Cardiac fibroblast (primary cell): Measurements from ENCODE around the gene CLASRP.

Source experiments
- DNase-seq, 2 donors: peaks; one replicate each; pipeline versions ENCODE4 v3.0.0 to v3.0.0-alpha.2; 2010; ENCODE audit warnings: low read depth in 2 of 2
- H3K4me3 ChIP-seq, 2 donors: replicated peaks in 1 of 2; 1 replicate in 1 of 2; 2 replicates in 1 of 2; pipeline ENCODE4 v1.5.1; 2011; ENCODE audit warnings: low read depth in 2 of 2, low read length in 2 of 2, mild to moderate bottlenecking in 2 of 2, moderate library complexity in 1 of 2
- TF ChIP-seq, protein P1 (sequence below): IDR thresholded peaks from one replicate; pipeline ENCODE4 v1.5.1; 2011; ENCODE audit warnings: low read depth, mild to moderate bottlenecking, low read length, inconsistent platforms

Gene CLASRP

GRCh38 chr19:45079911-45080370, 41.1 kb downstream of the CLASRP start:
- TF ChIP-seq, protein P1, sequence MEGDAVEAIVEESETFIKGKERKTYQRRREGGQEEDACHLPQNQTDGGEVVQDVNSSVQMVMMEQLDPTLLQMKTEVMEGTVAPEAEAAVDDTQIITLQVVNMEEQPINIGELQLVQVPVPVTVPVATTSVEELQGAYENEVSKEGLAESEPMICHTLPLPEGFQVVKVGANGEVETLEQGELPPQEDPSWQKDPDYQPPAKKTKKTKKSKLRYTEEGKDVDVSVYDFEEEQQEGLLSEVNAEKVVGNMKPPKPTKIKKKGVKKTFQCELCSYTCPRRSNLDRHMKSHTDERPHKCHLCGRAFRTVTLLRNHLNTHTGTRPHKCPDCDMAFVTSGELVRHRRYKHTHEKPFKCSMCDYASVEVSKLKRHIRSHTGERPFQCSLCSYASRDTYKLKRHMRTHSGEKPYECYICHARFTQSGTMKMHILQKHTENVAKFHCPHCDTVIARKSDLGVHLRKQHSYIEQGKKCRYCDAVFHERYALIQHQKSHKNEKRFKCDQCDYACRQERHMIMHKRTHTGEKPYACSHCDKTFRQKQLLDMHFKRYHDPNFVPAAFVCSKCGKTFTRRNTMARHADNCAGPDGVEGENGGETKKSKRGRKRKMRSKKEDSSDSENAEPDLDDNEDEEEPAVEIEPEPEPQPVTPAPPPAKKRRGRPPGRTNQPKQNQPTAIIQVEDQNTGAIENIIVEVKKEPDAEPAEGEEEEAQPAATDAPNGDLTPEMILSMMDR: no peak
- no peak for DNase-seq
- peak overlapping the region; percentile 94 to 96 for H3K4me3 ChIP-seq

- TF ChIP-seq, protein P1: no peak
These were observed 43.3 kb downstream of the CLASRP start for GRCh38 chr19:45082170-45082569.

GRCh38 chr19:45086480-45086879, 47.6 kb downstream of the CLASRP start:
- DNase-seq: no peak
- TF ChIP-seq, protein P1: no peak
- H3K4me3 ChIP-seq: no peak overlapping the region

More at GRCh38 chr19:45082170-45082569, 43.3 kb downstream of the CLASRP start:
- no peak overlapping the region for H3K4me3 ChIP-seq
- no peak for DNase-seq

GRCh38 chr19:45087531-45087930, 48.7 kb downstream of the CLASRP start:
- TF ChIP-seq, protein P1: no peak
- DNase-seq: no peak
- H3K4me3 ChIP-seq: no peak overlapping the region

GRCh38 chr19:45090034-45090433, 51.2 kb downstream of the CLASRP start:
- DNase-seq: no peak
- H3K4me3 ChIP-seq: no peak overlapping the region
- TF ChIP-seq, protein P1: no peak

DNA sequence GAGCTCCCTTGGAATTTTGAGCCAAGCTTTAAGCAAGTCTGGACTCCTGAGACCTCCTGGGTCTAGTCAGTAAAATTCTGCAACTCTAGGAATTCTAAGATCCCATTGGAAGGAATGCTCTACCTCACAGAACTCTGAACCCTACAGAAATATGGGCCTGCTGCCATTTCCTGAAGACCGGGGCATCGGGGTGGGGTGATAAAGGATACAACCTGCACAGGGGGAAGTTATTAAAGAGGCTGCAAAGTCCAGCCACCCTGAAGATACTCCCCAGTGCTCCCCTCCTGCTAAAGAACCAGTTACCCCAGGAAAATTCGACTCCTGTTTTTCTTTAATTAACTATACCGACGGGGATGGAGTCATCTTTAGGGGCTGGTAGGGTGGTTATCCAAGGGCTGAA, 51.8 kb downstream of the CLASRP start:
- TF ChIP-seq, protein P1: no peak
- DNase-seq: no peak
- H3K4me3 ChIP-seq: peak overlapping the region; percentile 41 to 48
